Stimulated activated CD4-positive, alpha-beta T cell treated with anti-CD3 and anti-CD28 coated beads, TNF-alpha, amount 100 ng/mL, for 4 hours (primary cell): Measurements from ENCODE around the gene ZCCHC7.
"Not testable (repeated sequence)": the region's sequence is repeated elsewhere in the genome, so short reads cannot be mapped to it uniquely, and the experiment has no call there.

Source experiments
- DNase-seq, 3 experiments: peaks; one replicate each; pipeline ENCODE4 v3.0.0-alpha.2; 2020; ENCODE audit warnings: low read depth in 3 of 3

ZCCHC7 gene

GRCh38 chr9:37174247-37174646 is 53.9 kb downstream of the ZCCHC7 start:
- no peak for DNase-seq

- DNase-seq = no peak
These were observed 58.4 kb downstream of the ZCCHC7 start for GRCh38 chr9:37178742-37179141.

- no peak for DNase-seq
These were observed 59.2 kb downstream of the ZCCHC7 start for GRCh38 chr9:37179576-37179975.

- no peak for DNase-seq
These were observed 59.8 kb downstream of the ZCCHC7 start for GRCh38 chr9:37180138-37180537.

- no peak for DNase-seq
These were observed 62.3 kb downstream of the ZCCHC7 start for GRCh38 chr9:37182718-37183117.

GRCh38 chr9:37184905-37185867 is 64.8 kb downstream of the ZCCHC7 start:
- no peak for DNase-seq

GRCh38 chr9:37187292-37187691 is 66.9 kb downstream of the ZCCHC7 start:
- no peak for DNase-seq

- no peak for DNase-seq
These were observed 67.5 kb downstream of the ZCCHC7 start for GRCh38 chr9:37187713-37188439.

- not testable (repeated sequence) for DNase-seq
These were observed 70.4 kb downstream of the ZCCHC7 start for GRCh38 chr9:37190739-37191138.

GRCh38 chr9:37191403-37192089 is 71.2 kb downstream of the ZCCHC7 start:
- no peak for DNase-seq

- no peak for DNase-seq
These were observed 72.4 kb downstream of the ZCCHC7 start for GRCh38 chr9:37192803-37193202.

- DNase-seq = no peak
These were observed 77.0 kb downstream of the ZCCHC7 start for GRCh38 chr9:37197158-37198038.

GRCh38 chr9:37198039-37198729 is 77.8 kb downstream of the ZCCHC7 start:
- no peak for DNase-seq

GRCh38 chr9:37198831-37199230 is 78.5 kb downstream of the ZCCHC7 start:
- DNase-seq = no peak

GRCh38 chr9:37200433-37201005 is 80.1 kb downstream of the ZCCHC7 start:
- no peak for DNase-seq

GRCh38 chr9:37201581-37201980 is 81.2 kb downstream of the ZCCHC7 start:
- DNase-seq = no peak

- no peak for DNase-seq
These were observed 81.7 kb downstream of the ZCCHC7 start for GRCh38 chr9:37202091-37202490.

- not testable (repeated sequence) for DNase-seq
These were observed 83.1 kb downstream of the ZCCHC7 start for GRCh38 chr9:37203456-37203855.

GRCh38 chr9:37206121-37206620 is 85.8 kb downstream of the ZCCHC7 start:
- DNase-seq = no peak
